Endodermal cell (in vitro differentiated cells): ENCODE measurements around the gene MYRIP. TPM values are rescaled to one million over a fixed set of nuclear protein-coding genes. Genes with fewer than 3 reads are reported as not detected.

ENCODE experiments used
- DNase-seq: peaks from one replicate; pipeline ENCODE4 v3.0.0-alpha.2; 2017
- H3K27ac ChIP-seq: 2 replicates; pipeline ENCODE4 v1.5.1; 2013; ENCODE audit warnings: mild to moderate bottlenecking, low read depth, low read length, moderate library complexity
- H3K27me3 ChIP-seq: 2 replicates; pipeline ENCODE4 v1.6.1; 2013; ENCODE audit warnings: mild to moderate bottlenecking, low read length, moderate library complexity; ENCODE audit not compliant: insufficient read depth, control insufficient read depth, poor library complexity, severe bottlenecking
- H3K36me3 ChIP-seq: 2 replicates; pipeline ENCODE4 v1.7.0; 2013; ENCODE audit warnings: mild to moderate bottlenecking, low read length, moderate library complexity; ENCODE audit not compliant: control insufficient read depth, insufficient read depth
- H3K4me1 ChIP-seq: one replicate; pipeline ENCODE4 v1.7.0; 2013; ENCODE audit warnings: low read length; ENCODE audit not compliant: control insufficient read depth, insufficient read depth
- H3K4me3 ChIP-seq: 2 replicates; pipeline ENCODE4 v1.5.1; 2013; ENCODE audit warnings: mild to moderate bottlenecking, low read length, moderate library complexity
- H3K9ac ChIP-seq: 2 replicates; pipeline ENCODE4 v1.6.1; 2013; ENCODE audit warnings: mild to moderate bottlenecking, low read length, moderate library complexity; ENCODE audit not compliant: poor library complexity, severe bottlenecking; ENCODE audit errors: extremely low read depth
- H3K9me3 ChIP-seq: 2 replicates; pipeline ENCODE4 v1.6.1; 2013; ENCODE audit warnings: mild to moderate bottlenecking, low read length, moderate library complexity; ENCODE audit not compliant: control insufficient read depth
- H3K27ac Mint-ChIP-seq: 2 replicates; pipeline ENCODE4 v1.8.0; 2020; ENCODE audit warnings: mixed read lengths
- H3K27me3 Mint-ChIP-seq: 2 replicates; pipeline ENCODE4 v1.8.0; 2021; ENCODE audit warnings: mild to moderate bottlenecking, mixed read lengths; ENCODE audit not compliant: insufficient read depth
- H3K36me3 Mint-ChIP-seq: 2 replicates; pipeline ENCODE4 v1.8.0; 2020; ENCODE audit warnings: low read depth, mixed read lengths
- H3K4me1 Mint-ChIP-seq: 2 replicates; pipeline ENCODE4 v1.8.0; 2020; ENCODE audit warnings: mixed read lengths
- H3K4me3 Mint-ChIP-seq: 2 replicates; pipeline ENCODE4 v1.8.0; 2020; ENCODE audit warnings: mild to moderate bottlenecking, moderate library complexity, mixed read lengths
- H3K9me3 Mint-ChIP-seq: 2 replicates; pipeline ENCODE4 v1.8.0; 2020; ENCODE audit warnings: mild to moderate bottlenecking, mixed read lengths
- WGBS, 2 experiments: methylation state at CpG; one replicate each; pipeline versions ENCODE4 v1.1.5 to v1.1.7; 2013; ENCODE audit warnings: missing lambda C conversion rate in 2 of 2, mixed read lengths in 1 of 2; ENCODE audit not compliant: insufficient coverage in 1 of 2, insufficient read length in 1 of 2; 5-methylcytosine and 5-hydroxymethylcytosine counted together
- total RNA-seq, 2 donors: library from RNA; stranded (reverse); fragmentation: NEBNext Ultra II Directional in 1 of 2; extraction: Animal tissue kit (Norgen Biotek cat#: 25700) in 1 of 2; gene quantifications; 2 replicates in 1 of 2; 3 replicates in 1 of 2; pipeline ENCODE4 v1.2.1, GENCODE V29; 2021
- TF ChIP-seq, protein P1 (sequence below): fragments of 200-600 bp; sonication (generic); conservative IDR thresholded peaks from 2 replicates; pipeline ENCODE4 v1.5.0; 2021; ENCODE audit warnings: antibody characterized with exemption, mild to moderate bottlenecking

Gene MYRIP
- total RNA-seq, 2 donors from 2014 or later, result 4.3 to 4.6 TPM

- no peaks in the 10 kb centered on the region for H3K9me3 ChIP-seq
- 87% methylated on average over 3 of the region's 3 CpGs for WGBS, 2 experiments
- TF ChIP-seq, protein P1, sequence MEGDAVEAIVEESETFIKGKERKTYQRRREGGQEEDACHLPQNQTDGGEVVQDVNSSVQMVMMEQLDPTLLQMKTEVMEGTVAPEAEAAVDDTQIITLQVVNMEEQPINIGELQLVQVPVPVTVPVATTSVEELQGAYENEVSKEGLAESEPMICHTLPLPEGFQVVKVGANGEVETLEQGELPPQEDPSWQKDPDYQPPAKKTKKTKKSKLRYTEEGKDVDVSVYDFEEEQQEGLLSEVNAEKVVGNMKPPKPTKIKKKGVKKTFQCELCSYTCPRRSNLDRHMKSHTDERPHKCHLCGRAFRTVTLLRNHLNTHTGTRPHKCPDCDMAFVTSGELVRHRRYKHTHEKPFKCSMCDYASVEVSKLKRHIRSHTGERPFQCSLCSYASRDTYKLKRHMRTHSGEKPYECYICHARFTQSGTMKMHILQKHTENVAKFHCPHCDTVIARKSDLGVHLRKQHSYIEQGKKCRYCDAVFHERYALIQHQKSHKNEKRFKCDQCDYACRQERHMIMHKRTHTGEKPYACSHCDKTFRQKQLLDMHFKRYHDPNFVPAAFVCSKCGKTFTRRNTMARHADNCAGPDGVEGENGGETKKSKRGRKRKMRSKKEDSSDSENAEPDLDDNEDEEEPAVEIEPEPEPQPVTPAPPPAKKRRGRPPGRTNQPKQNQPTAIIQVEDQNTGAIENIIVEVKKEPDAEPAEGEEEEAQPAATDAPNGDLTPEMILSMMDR, result no peak
- Mint-ChIP-seq H3K27me3 (no peaks in the 10 kb centered on the region), H3K36me3 (no peaks in the 10 kb centered on the region), H3K9me3 (no peaks in the 10 kb centered on the region), H3K27ac (no peak overlapping the region), H3K4me1 (peaks cover 5% of the 10 kb centered on the region), H3K4me3 (no peak overlapping the region)
- H3K4me3 ChIP-seq, result no peak overlapping the region
- no peak overlapping the region for H3K27ac ChIP-seq
- DNase-seq, result peak; percentile 13
- H3K4me1 ChIP-seq, result no peaks in the 10 kb centered on the region
- no peaks in the 10 kb centered on the region for H3K27me3 ChIP-seq
- no peaks in the 10 kb centered on the region for H3K36me3 ChIP-seq
- H3K9ac ChIP-seq, result no peak overlapping the region
Measured at GRCh38 chr3:40201770-40202169, 392.4 kb downstream of the MYRIP start.

GRCh38 chr3:40206522-40206921 is 397.1 kb downstream of the MYRIP start:
- Mint-ChIP-seq H3K4me3 (no peak overlapping the region), H3K4me1 (peaks cover 8% of the 10 kb centered on the region), H3K27me3 (no peaks in the 10 kb centered on the region), H3K27ac (no peak overlapping the region), H3K36me3 (no peaks in the 10 kb centered on the region), H3K9me3 (no peaks in the 10 kb centered on the region)
- no peaks in the 10 kb centered on the region for H3K36me3 ChIP-seq
- no peak overlapping the region for H3K4me3 ChIP-seq
- no peak overlapping the region for H3K9ac ChIP-seq
- TF ChIP-seq, protein P1, result no peak
- no peaks in the 10 kb centered on the region for H3K4me1 ChIP-seq
- DNase-seq, result peak; percentile 7
- no peaks in the 10 kb centered on the region for H3K9me3 ChIP-seq
- H3K27ac ChIP-seq, result no peak overlapping the region
- H3K27me3 ChIP-seq, result no peaks in the 10 kb centered on the region
- WGBS, 2 experiments, result 90 to 91% methylated on average over 2 of the region's 2 CpGs

- H3K9me3 Mint-ChIP-seq, result no peaks in the 10 kb centered on the region
- H3K27ac ChIP-seq, result no peak overlapping the region
- no peaks in the 10 kb centered on the region for H3K27me3 ChIP-seq
- no peak overlapping the region for H3K4me3 ChIP-seq
- peaks cover 8% of the 10 kb centered on the region for H3K4me1 Mint-ChIP-seq
- DNase-seq, result no peak
- H3K27me3 Mint-ChIP-seq, result no peaks in the 10 kb centered on the region
- H3K27ac Mint-ChIP-seq, result no peak overlapping the region
- no peaks in the 10 kb centered on the region for H3K4me1 ChIP-seq
- no peaks in the 10 kb centered on the region for H3K36me3 ChIP-seq
- no peak overlapping the region for H3K9ac ChIP-seq
- no peak overlapping the region for H3K4me3 Mint-ChIP-seq
- H3K9me3 ChIP-seq, result no peaks in the 10 kb centered on the region
- TF ChIP-seq, protein P1, result no peak
- H3K36me3 Mint-ChIP-seq, result no peaks in the 10 kb centered on the region
Measured at GRCh38 chr3:40207796-40208195, 398.4 kb downstream of the MYRIP start.
